Measurements from ENCODE around the gene SCML1. TPM values are rescaled to one million over a fixed set of nuclear protein-coding genes. Genes with fewer than 3 reads are reported as not detected.

The SCML1 gene
- polyA plus RNA-seq, 6 donors from 2014 or later, result 0.40 to 3.1 (median 1.6) TPM

DNA sequence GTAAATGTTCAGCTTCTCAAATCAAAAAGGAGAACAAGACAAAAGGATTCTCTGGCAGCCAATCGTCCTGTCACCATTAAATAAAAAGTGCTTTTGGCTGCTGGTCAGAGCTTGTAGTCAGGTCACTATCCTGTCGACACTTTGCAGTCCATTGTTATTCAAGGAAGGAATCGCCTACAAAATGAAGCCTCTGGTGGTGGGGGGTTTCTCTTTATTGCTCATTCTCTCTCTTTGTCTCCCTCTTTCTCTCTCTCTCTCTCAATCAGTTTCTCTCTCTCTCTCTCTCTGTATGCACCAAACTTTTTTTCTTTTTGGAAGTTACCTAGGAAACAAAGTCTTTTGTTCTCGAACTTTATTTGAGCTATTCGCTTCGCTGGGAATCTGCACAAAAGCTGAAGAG is 17.6 kb upstream of the SCML1 start:
- Mint-ChIP-seq H3K27me3 (peaks cover 6 to 41% (median 9%) of the 10 kb centered on the region in 3 donors), H3K9me3 (peaks cover 0 to 9% (median 1%) of the 10 kb centered on the region in 7 donors), H3K27ac (no peak overlapping the region), H3K4me1 (no peaks in the 10 kb centered on the region), H3K4me3 (no peak overlapping the region), H3K36me3 (no peaks in the 10 kb centered on the region)
- DNase-seq (no peak), ATAC-seq (ENCODE audit: low read depth in 2 of 2) (no peak)

DNA sequence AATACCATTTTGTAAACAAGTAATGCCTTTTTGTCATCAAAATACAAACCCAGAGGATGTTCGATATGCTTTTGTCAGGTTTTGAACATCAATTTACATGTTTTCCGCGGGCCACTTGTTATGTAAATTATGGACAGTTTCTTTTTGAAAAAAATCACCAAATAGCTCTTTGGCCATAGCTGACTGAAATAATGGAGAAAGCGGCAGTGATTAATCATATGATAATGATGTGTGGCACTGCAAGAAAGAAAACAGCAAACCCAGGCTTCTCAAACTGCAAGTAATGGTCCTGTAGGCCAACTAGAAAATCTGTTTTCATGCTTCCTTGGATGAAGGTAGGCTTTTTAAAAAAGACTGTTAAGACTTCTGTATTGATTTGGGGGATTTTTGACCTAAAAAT is 15.6 kb upstream of the SCML1 start:
- no peak overlapping the region for H3K27ac Mint-ChIP-seq
- DNase-seq, result no peak
- no peaks in the 10 kb centered on the region for H3K36me3 Mint-ChIP-seq
- no peaks in the 10 kb centered on the region for H3K4me1 Mint-ChIP-seq
- H3K9me3 Mint-ChIP-seq, result peaks cover 0 to 9% (median 0%) of the 10 kb centered on the region in 7 donors
- peaks cover 6 to 51% (median 7%) of the 10 kb centered on the region in 3 donors for H3K27me3 Mint-ChIP-seq
- no peak overlapping the region for H3K4me3 Mint-ChIP-seq
- ATAC-seq (ENCODE audit: low read depth in 2 of 2), result no peak

DNA sequence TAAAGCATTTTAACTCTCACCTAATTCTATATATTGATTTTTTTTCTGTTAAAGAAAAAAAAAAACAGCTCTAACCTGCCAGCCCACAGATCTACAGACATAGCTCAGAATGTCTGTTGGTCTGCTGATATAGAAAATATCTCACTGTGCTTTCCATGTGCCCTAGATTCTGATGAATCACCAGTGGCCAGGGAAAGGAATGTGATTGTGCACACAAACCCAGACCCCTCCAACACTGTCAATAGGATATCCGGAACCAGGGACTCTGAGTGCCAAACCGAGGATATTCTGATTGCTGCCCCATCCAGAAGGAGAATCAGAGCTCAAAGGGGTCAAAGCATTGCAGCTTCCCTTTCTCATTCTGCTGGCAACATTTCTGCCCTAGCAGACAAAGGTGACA is 12.1 kb upstream of the SCML1 start:
- Mint-ChIP-seq H3K4me1 (no peaks in the 10 kb centered on the region), H3K36me3 (no peaks in the 10 kb centered on the region), H3K27ac (no peak overlapping the region), H3K9me3 (peaks cover 0 to 9% (median 0%) of the 10 kb centered on the region in 7 donors), H3K27me3 (peaks cover 10 to 50% (median 13%) of the 10 kb centered on the region in 3 donors), H3K4me3 (no peak overlapping the region)
- DNase-seq (no peak), ATAC-seq (ENCODE audit: low read depth in 2 of 2) (no peak)

DNA sequence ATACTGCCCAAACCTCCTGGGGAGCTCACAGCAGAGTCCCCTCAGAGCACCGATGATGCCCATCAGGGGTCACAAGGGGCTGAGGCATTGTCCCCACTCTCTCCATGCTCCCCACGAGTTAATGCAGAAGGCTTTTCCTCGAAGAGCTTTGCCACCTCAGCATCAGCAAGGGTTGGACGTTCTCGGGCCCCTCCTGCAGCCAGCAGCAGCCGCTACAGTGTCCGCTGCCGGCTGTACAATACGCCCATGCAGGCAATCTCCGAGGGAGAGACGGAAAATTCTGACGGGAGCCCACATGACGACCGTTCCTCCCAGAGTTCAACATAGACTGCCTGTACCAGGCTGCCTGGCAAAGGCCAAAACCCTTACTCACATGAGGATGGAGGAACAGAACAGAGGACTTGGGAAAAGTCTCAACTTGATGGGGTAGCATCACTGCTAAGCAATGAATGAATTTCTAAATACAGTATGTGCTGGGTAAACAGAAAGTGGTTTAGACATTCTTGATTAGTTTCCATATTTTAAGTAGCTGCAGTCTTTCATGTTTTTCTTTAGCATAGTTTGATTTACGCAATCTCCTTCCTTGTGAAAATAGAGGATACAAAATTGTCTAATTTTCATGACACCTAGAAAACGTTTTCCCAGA is 5.0 kb upstream of the SCML1 start:
- ATAC-seq (ENCODE audit: low read depth in 2 of 2) (no peak), DNase-seq (no peak)
- Mint-ChIP-seq H3K4me3 (no peak overlapping the region), H3K4me1 (no peaks in the 10 kb centered on the region), H3K27ac (no peak overlapping the region), H3K9me3 (peaks cover 0 to 6% (median 0%) of the 10 kb centered on the region in 7 donors), H3K27me3 (peaks cover 12 to 31% (median 18%) of the 10 kb centered on the region in 3 donors), H3K36me3 (no peaks in the 10 kb centered on the region)

DNA sequence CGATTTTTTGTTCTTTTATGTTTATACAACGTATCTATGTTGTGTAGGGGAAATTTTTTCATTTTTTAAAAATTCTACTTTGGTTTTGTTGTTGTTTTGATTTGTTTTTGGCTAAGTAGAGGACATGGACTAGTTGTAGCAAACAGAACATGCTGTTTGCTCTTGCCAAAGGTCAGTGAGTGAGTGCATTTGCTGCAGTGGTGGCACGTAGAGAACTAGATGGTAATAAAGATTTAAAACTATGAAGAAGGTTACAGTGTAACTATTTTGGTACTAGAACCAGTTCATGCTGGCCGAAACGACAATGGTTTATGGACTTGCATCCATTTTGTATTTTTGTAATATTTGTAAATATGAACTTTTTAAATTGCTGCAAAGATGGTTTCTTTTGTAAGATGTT is 1.9 kb upstream of the SCML1 start:
- H3K27me3 Mint-ChIP-seq, result peaks cover 8 to 19% (median 9%) of the 10 kb centered on the region in 3 donors
- no peaks in the 10 kb centered on the region for H3K9me3 Mint-ChIP-seq
- peak overlapping the region in 2 of 8 donors; percentile 35 to 93 for H3K4me3 Mint-ChIP-seq
- peaks cover 8 to 18% (median 12%) of the 10 kb centered on the region in 3 donors for H3K4me1 Mint-ChIP-seq
- no peak for DNase-seq
- H3K27ac Mint-ChIP-seq, result peak overlapping the region in 3 of 6 donors; percentile 36 to 76 (median 46)
- ATAC-seq (ENCODE audit: low read depth in 2 of 2), result no peak
- no peaks in the 10 kb centered on the region for H3K36me3 Mint-ChIP-seq

DNA sequence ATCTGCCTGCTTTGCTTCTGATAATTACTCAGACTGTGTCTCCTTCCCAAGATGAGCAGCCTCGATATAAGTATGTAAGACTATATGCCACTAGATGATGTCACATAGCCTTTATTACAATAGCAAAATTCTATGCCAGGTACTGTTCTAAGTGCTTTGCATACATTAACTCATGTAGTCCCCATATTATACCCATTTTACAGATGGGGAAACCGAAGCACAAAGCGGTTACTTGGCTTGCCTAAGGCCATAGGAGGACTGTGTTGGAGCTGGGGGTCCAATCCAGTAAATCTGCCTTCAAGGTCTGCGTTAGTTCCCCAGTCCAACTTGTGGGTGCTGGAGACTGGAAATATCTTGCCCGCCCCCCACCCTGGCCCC is 826 bp upstream of the SCML1 start:
- DNase-seq, result no peak
- no peak for ATAC-seq (ENCODE audit: low read depth in 2 of 2)
- H3K36me3 Mint-ChIP-seq, result no peaks in the 10 kb centered on the region

DNA sequence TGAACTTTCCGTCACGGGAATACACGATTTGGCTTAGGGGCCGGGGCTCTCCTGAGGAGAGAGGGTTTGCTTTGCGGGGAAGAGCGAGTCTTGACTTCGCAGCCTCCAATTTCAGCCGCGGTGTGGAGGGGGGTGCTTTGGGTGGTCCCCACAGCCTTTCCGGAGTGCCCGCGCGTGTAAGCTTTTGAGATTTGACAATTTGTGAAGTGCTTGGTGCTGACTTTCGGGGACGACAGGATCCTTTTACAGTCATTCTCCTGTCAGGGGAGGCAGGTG is 355 bp downstream of the SCML1 start:
- ATAC-seq (ENCODE audit: low read depth in 2 of 2) (peak; percentile 10 to 16), DNase-seq (no peak)
- peak overlapping the region; percentile 87 to 97 (median 93) for H3K4me3 Mint-ChIP-seq
- no peaks in the 10 kb centered on the region for H3K36me3 Mint-ChIP-seq
- peak overlapping the region; percentile 56 to 96 (median 90) for H3K27ac Mint-ChIP-seq
- H3K9me3 Mint-ChIP-seq, result peaks cover 0 to 1% (median 0%) of the 10 kb centered on the region in 7 donors
- H3K4me1 Mint-ChIP-seq, result peaks cover 8 to 18% (median 12%) of the 10 kb centered on the region in 3 donors
- H3K27me3 Mint-ChIP-seq, result peaks cover 5 to 13% (median 8%) of the 10 kb centered on the region in 3 donors

More for the DNA sequence above, 826 bp upstream of the SCML1 start:
- H3K4me1 Mint-ChIP-seq, result peaks cover 8 to 18% (median 12%) of the 10 kb centered on the region in 3 donors
- H3K4me3 Mint-ChIP-seq, result peak overlapping the region; percentile 87 to 97 (median 93)
- H3K27me3 Mint-ChIP-seq, result peaks cover 5 to 19% (median 8%) of the 10 kb centered on the region in 3 donors
- H3K9me3 Mint-ChIP-seq, result peaks cover 0 to 1% (median 0%) of the 10 kb centered on the region in 7 donors
- peak overlapping the region; percentile 49 to 96 (median 88) for H3K27ac Mint-ChIP-seq

DNA sequence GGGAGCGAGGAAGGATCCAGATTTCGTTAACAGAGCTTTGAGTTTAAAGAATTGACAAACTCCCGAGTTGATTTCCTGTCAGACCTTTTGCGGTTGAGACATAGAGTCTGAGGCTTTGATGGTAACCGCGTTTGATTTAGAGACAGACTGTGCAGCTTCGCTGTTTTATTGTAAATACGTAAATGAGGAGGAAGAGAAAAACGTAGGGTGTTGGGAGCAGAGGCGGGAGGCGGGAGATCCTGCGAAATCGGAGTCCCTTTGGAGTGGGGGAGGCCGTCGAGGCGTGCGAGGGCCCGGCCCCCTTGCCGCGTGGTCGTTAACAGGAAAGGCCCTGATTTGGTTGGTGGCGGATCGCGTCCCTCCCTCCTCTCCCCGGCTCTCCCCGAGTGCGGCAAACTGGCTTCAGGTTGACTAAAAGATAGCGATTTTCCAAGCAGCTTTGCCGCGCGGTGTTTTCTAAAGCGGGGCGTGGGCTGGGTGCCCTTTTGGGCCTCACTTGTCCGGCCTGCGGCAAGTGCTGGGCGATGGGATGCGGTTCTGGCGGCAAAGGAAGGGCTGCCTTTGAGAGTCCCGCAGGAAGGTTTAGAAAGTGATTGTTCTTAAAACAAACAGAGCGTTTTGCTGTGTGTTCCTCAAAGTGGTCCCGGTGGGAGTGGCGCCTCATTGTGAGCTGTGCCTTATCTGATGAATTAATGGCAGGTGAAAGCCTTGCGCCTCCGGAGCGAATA is 857 bp downstream of the SCML1 start:
- DNase-seq (peak; percentile 41), ATAC-seq (ENCODE audit: low read depth in 2 of 2) (peak; percentile 41 to 45)
- H3K4me3 Mint-ChIP-seq, result peak overlapping the region; percentile 87 to 97 (median 93)
- peaks cover 5 to 13% (median 8%) of the 10 kb centered on the region in 3 donors for H3K27me3 Mint-ChIP-seq
- H3K4me1 Mint-ChIP-seq, result peaks cover 8 to 18% (median 12%) of the 10 kb centered on the region in 3 donors
- no peaks in the 10 kb centered on the region for H3K36me3 Mint-ChIP-seq
- H3K27ac Mint-ChIP-seq, result peak overlapping the region; percentile 85 to 96 (median 92)
- peaks cover 0 to 1% (median 0%) of the 10 kb centered on the region in 7 donors for H3K9me3 Mint-ChIP-seq

DNA sequence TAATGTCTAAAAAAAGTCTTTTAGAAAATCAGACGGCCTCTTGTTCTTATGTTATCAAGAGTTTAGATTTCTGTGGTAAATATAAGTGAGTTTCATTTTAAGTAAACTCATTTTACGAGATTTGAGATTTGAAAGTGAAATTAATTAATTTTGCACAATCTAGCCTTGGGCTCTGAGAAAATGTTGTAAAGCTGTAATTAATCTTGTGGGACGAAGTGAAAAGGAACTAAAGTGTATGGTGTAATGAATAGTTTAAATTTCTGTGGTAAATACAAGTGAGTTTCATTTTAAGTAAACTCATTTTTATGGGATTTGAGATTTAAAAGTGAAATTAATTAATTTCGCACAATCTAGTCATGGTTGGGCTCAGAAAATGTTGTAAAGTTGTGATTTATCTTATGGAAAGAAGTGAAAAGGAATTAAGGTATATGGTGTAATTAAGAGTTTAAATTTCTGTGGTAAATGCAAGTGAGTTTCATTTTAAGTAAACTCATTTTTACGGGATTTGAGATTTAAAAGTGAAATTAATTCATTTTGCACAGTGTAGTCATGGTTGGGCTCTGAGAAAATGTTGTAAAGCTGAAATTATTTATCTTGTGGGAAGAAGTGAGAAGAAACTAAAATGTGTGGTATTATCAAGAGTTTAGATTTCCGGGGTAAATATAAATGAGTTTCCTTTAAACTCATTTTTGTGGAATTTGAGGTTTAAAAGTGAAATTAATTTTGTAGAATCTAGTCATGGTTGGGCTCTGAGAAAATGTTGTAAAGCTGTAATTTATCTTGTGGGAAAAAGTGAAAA is 1.6 kb downstream of the SCML1 start:
- H3K36me3 Mint-ChIP-seq, result no peaks in the 10 kb centered on the region
- H3K27me3 Mint-ChIP-seq, result peaks cover 2 to 8% (median 5%) of the 10 kb centered on the region in 3 donors
- ATAC-seq (ENCODE audit: low read depth in 2 of 2) (no peak), DNase-seq (no peak)
- peak overlapping the region; percentile 6 to 96 (median 88) for H3K27ac Mint-ChIP-seq
- H3K9me3 Mint-ChIP-seq, result peaks cover 0 to 1% (median 0%) of the 10 kb centered on the region in 7 donors
- H3K4me1 Mint-ChIP-seq, result peaks cover 8 to 18% (median 12%) of the 10 kb centered on the region in 3 donors
- peak overlapping the region; percentile 87 to 97 (median 93) for H3K4me3 Mint-ChIP-seq

DNA sequence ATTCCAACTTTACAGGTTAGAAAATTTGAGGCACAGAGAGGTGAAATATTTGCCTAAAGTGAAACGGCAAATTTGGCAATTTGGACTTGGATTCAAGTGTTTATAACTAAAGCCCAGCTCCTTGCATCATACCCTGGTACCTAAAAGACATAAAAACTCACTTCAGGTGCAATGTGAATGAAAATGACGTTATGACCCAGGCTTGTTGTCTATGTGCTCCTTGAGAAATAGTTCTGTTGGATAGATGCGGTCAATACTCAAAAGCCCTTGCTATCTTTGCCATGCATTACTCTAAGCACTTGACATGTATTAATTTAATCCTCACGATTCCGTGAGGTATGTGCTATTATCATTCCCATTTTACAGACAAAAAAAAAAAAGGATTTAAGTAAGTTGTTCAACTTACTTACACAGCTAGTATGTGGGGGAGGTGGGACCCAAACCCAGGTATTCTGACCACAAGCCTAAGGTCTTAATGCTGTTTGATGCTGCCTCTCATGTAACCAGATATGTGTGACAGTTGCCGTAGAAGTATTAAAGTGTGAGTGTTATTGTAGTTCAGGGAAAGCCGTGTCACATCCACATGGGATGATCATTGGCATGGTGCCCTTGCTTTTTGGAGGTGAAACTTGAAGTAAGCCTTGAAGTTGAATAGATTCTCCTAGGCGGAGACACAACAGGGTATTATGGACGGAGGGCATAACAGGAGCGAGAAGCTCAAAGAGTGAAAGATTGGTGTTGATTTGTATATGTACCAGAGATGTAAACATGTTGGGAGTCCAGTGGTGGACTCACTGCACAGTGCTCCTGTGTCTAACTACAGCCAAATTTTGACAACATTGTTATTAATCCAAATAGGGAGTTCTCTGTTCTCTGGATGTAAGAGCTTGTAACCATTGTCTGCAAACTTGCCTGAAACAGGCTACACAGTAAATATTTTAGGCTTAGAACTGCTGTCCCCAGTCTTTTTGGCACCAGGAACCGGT is 3.1 kb downstream of the SCML1 start:
- no peak for DNase-seq
- H3K27me3 Mint-ChIP-seq, result no peaks in the 10 kb centered on the region
- no peak overlapping the region for H3K27ac Mint-ChIP-seq
- peak overlapping the region in 1 of 8 donors; percentile 93 for H3K4me3 Mint-ChIP-seq
- peaks cover 0 to 1% (median 0%) of the 10 kb centered on the region in 7 donors for H3K9me3 Mint-ChIP-seq
- peaks cover 8 to 18% (median 12%) of the 10 kb centered on the region in 3 donors for H3K4me1 Mint-ChIP-seq
- no peaks in the 10 kb centered on the region for H3K36me3 Mint-ChIP-seq
- ATAC-seq (ENCODE audit: low read depth in 2 of 2), result no peak

DNA sequence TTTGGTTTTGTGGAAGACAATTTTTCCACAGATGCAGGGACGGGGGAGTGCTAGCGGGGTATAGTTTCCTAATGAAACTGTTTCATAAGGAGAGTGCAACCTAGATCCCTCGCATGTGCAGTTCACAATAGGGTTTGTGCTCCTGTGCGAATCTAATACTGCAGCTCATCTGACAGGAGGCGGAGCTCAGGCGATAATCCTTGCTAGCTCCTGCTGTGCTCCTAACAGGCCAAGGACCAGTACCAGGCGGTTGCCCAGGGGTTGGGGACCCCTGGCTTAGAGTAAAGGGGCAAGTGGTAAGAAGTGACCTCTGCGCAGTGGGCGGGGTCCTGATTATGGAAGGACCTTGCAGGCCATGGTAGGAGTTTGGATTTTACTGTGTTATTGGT is 3.8 kb downstream of the SCML1 start:
- DNase-seq (no peak), ATAC-seq (ENCODE audit: low read depth in 2 of 2) (no peak)
- no peak overlapping the region for H3K4me3 Mint-ChIP-seq
- peaks cover 8 to 18% (median 12%) of the 10 kb centered on the region in 3 donors for H3K4me1 Mint-ChIP-seq
- H3K36me3 Mint-ChIP-seq, result no peaks in the 10 kb centered on the region
- peaks cover 0 to 1% (median 0%) of the 10 kb centered on the region in 7 donors for H3K9me3 Mint-ChIP-seq
- H3K27ac Mint-ChIP-seq, result peak overlapping the region in 1 of 6 donors; percentile 52
- H3K27me3 Mint-ChIP-seq, result no peaks in the 10 kb centered on the region

DNA sequence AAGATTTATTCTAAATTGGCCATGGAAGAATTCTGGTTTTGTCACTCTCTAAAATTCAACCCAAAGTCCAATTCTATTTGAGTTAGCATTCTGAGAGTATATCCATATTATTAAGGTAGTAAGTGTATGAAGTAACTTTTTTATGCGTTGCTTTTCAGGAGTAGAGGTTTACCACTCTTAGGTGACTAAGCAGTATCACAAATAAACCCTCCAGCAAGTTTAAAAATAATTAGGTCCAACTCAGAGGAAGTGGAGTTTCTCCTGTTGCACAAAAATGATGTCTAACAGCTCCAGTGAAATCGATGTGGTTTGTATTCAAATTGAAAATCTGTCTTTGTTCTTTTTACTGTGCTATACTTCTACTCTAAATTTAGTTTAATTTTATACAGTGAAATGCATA is 6.6 kb downstream of the SCML1 start:
- Mint-ChIP-seq H3K9me3 (peaks cover 0 to 1% (median 0%) of the 10 kb centered on the region in 7 donors), H3K36me3 (no peaks in the 10 kb centered on the region), H3K4me1 (peaks cover under 1 to 6% (median 6%) of the 10 kb centered on the region in 3 donors), H3K27me3 (no peaks in the 10 kb centered on the region), H3K4me3 (no peak overlapping the region), H3K27ac (no peak overlapping the region)
- DNase-seq, result no peak
- no peak for ATAC-seq (ENCODE audit: low read depth in 2 of 2)
